Testis (tissue), 2 donors: ENCODE results near the gene SIRT7.

Source experiments
- POLR2A ChIP-seq: fragments of 450-650 bp; IDR thresholded peaks from one replicate; pipeline ENCODE4 v1.6.1; 2017; ENCODE audit warnings: antibody characterized with exemption, mild to moderate bottlenecking, moderate library complexity
- TF ChIP-seq, protein P1 (sequence below), 3 experiments: fragments of 450-650 bp in 2 of 3; fragments of 200-600 bp in 1 of 3; sonication (generic) in 1 of 3; IDR thresholded peaks; one replicate each; pipeline ENCODE4 v1.5.1; 2016 to 2019; ENCODE audit warnings: antibody characterized with exemption in 3 of 3, mild to moderate bottlenecking in 2 of 3, moderate library complexity in 1 of 3

- TF ChIP-seq, protein P1, sequence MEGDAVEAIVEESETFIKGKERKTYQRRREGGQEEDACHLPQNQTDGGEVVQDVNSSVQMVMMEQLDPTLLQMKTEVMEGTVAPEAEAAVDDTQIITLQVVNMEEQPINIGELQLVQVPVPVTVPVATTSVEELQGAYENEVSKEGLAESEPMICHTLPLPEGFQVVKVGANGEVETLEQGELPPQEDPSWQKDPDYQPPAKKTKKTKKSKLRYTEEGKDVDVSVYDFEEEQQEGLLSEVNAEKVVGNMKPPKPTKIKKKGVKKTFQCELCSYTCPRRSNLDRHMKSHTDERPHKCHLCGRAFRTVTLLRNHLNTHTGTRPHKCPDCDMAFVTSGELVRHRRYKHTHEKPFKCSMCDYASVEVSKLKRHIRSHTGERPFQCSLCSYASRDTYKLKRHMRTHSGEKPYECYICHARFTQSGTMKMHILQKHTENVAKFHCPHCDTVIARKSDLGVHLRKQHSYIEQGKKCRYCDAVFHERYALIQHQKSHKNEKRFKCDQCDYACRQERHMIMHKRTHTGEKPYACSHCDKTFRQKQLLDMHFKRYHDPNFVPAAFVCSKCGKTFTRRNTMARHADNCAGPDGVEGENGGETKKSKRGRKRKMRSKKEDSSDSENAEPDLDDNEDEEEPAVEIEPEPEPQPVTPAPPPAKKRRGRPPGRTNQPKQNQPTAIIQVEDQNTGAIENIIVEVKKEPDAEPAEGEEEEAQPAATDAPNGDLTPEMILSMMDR (IDR thresholded peaks at IDR 0.05): no peak
- TF ChIP-seq POLR2A: no peak
These were observed 22.6 kb downstream of the SIRT7 start for GRCh38 chr17:81895400-81895799.
